OCI-LY3 (cell line): ENCODE measurements around the gene C17orf67.

ENCODE experiments used
- H2AFZ ChIP-seq: fragments of 200-600, 300-600 bp; shearing (Covaris generic); 2 replicates; pipeline ENCODE4 v1.6.0; 2014; ENCODE audit warnings: antibody characterized with exemption, low read depth, low read length
- H3K27ac ChIP-seq: fragments of 200-600, 300-600 bp; sonication (generic); 2 replicates; pipeline ENCODE4 v1.5.1; 2014; ENCODE audit warnings: mild to moderate bottlenecking, low read length, moderate library complexity, mixed read lengths
- H3K27me3 ChIP-seq: fragments of 200-600, 300-600 bp; sonication (generic); 2 replicates; pipeline ENCODE4 v1.6.1; 2014; ENCODE audit warnings: low read depth, low read length, mixed read lengths
- H3K36me3 ChIP-seq: fragments of 200-600, 300-600 bp; sonication (generic); replicated peaks from 2 replicates; pipeline ENCODE3; 2014; ENCODE audit warnings: low read depth, low read length, mixed read lengths
- H3K4me1 ChIP-seq: fragments of 300-600, 200-600 bp; sonication (generic); 2 replicates; pipeline ENCODE4 v1.6.1; 2014; ENCODE audit warnings: low read length, mixed read lengths
- H3K4me2 ChIP-seq: fragments of 200-600, 300-600 bp; sonication (generic); 2 replicates; pipeline ENCODE4 v1.6.1; 2014; ENCODE audit warnings: low read length, mixed read lengths
- H3K4me3 ChIP-seq: fragments of 300-600, 200-600 bp; sonication (generic); 2 replicates; pipeline ENCODE4 v1.5.1; 2014; ENCODE audit warnings: antibody characterized with exemption, mild to moderate bottlenecking, low read length, moderate library complexity
- H3K79me2 ChIP-seq: fragments of 300-600, 200-600 bp; shearing (Covaris generic); 2 replicates; pipeline ENCODE4 v1.6.1; 2014; ENCODE audit warnings: mild to moderate bottlenecking, low read length, mixed read lengths
- H3K9ac ChIP-seq: fragments of 300-600, 200-600 bp; shearing (Covaris generic); 2 replicates; pipeline ENCODE4 v1.6.0; 2014; ENCODE audit warnings: mild to moderate bottlenecking, low read length, moderate library complexity
- H3K9me3 ChIP-seq: fragments of 200-600, 300-600 bp; shearing (Covaris generic); 2 replicates; pipeline ENCODE4 v1.6.1; 2014; ENCODE audit warnings: low read length, mixed read lengths; ENCODE audit not compliant: insufficient read depth
- H4K20me1 ChIP-seq: fragments of 200-600, 300-600 bp; sonication (generic); 2 replicates; pipeline ENCODE4 v1.6.1; 2016; ENCODE audit warnings: low read length, mixed read lengths; ENCODE audit not compliant: insufficient read depth
- EZH2phosphoT487 ChIP-seq: fragments of 200-600 bp; shearing (Covaris generic); IDR thresholded peaks from 2 replicates; pipeline ENCODE4 v1.6.1; 2018; ENCODE audit warnings: antibody characterized with exemption, mixed run types, low read depth
- TF ChIP-seq, protein P1 (sequence below): fragments of 200-600, 300-600 bp; sonication (generic); IDR thresholded peaks from 2 replicates; pipeline ENCODE4 v1.5.1; 2014; ENCODE audit warnings: antibody characterized with exemption, low read length, low read depth

Gene C17orf67

DNA sequence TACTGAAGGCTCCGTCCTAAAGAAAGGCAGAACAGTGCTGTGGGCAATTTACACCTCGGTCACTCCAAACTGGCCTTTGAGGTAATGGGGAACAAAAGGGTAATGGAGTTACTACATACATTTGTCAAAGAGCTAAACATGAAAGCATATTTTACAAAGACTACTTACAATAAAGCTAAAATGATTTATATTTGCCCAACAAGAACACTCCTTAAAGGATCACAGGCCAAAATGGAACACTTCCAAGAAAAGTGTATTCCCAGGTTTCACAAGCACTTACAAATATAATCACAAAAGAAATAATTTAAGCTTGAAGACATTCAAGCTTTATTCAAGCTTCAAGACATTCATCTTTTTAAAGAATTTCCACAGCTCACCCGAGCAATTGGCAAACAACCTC lies 29.3 kb downstream of the C17orf67 start:
- H3K9me3 ChIP-seq: no peaks in the 10 kb centered on the region
- TF ChIP-seq, protein P1, sequence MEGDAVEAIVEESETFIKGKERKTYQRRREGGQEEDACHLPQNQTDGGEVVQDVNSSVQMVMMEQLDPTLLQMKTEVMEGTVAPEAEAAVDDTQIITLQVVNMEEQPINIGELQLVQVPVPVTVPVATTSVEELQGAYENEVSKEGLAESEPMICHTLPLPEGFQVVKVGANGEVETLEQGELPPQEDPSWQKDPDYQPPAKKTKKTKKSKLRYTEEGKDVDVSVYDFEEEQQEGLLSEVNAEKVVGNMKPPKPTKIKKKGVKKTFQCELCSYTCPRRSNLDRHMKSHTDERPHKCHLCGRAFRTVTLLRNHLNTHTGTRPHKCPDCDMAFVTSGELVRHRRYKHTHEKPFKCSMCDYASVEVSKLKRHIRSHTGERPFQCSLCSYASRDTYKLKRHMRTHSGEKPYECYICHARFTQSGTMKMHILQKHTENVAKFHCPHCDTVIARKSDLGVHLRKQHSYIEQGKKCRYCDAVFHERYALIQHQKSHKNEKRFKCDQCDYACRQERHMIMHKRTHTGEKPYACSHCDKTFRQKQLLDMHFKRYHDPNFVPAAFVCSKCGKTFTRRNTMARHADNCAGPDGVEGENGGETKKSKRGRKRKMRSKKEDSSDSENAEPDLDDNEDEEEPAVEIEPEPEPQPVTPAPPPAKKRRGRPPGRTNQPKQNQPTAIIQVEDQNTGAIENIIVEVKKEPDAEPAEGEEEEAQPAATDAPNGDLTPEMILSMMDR: no peak
- no peak for TF ChIP-seq EZH2phosphoT487
- H2AFZ ChIP-seq: no peak overlapping the region
- no peaks in the 10 kb centered on the region for H3K79me2 ChIP-seq
- no peaks in the 10 kb centered on the region for H3K36me3 ChIP-seq
- no peak overlapping the region for H3K4me3 ChIP-seq
- no peaks in the 10 kb centered on the region for H4K20me1 ChIP-seq
- no peaks in the 10 kb centered on the region for H3K27me3 ChIP-seq
- no peaks in the 10 kb centered on the region for H3K4me1 ChIP-seq
- H3K27ac ChIP-seq: no peak overlapping the region
- H3K9ac ChIP-seq: no peak overlapping the region
- H3K4me2 ChIP-seq: no peak overlapping the region

DNA sequence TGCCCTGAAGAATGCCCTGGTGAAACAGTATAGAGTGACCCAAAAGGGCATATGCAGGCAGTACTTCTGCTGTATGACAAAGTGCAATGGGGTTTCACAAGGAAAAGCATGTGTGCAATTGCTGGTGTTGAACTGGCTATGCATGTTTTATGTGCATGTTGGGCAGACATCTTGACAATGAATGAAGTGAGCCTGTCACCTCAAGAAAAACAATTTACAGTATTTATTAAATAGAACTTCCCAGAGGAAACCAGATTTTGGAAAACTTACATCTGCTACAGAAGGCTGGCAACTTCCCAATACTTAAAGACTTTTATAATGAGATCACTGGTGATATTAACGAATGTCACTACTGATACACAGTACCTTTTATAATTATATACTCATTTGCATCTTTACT lies 30.6 kb downstream of the C17orf67 start:
- no peaks in the 10 kb centered on the region for H3K4me1 ChIP-seq

DNA sequence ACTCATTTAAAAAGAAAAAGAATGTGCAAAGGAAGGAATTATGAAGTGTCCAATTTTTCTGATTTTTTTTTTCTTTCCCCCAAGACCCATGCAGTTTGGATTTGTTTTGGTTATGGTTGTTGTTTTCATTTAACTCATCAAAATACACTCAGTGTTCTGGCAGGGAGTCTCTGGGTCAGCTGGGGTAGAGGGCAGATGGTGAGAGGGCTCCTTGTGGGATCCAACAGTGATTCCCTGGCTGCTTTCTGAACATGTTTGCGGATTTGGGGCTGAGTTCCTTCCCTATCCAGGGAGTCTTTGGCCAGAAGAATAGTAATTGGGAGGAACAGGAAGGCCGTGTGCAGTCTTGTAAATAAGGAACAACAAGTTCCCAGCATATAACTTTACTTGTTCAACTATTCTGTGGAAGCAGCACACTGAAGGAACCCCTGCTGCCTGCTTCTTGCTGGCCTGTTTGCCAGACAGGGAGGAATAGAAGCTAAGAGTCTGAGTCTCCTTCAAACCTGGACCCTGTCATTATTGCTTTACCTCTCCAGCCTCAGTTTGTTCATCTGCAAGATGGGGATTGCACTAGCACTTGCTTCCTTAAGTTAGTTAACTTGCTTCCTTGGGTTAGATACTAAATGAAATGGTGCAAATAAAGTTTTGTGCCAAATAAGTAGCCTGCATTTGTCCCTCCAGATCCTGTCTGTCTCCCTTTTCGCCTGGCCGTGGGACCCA lies 32.1 kb downstream of the C17orf67 start:
- H3K9ac ChIP-seq: no peak overlapping the region
- H3K4me2 ChIP-seq: no peak overlapping the region
- no peaks in the 10 kb centered on the region for H3K27me3 ChIP-seq
- no peaks in the 10 kb centered on the region for H3K79me2 ChIP-seq
- H3K4me1 ChIP-seq: no peaks in the 10 kb centered on the region
- H3K27ac ChIP-seq: no peak overlapping the region
- H2AFZ ChIP-seq: no peak overlapping the region
- H4K20me1 ChIP-seq: no peaks in the 10 kb centered on the region
- no peaks in the 10 kb centered on the region for H3K9me3 ChIP-seq
- TF ChIP-seq, protein P1: no peak
- TF ChIP-seq EZH2phosphoT487: no peak
- no peak overlapping the region for H3K4me3 ChIP-seq
- H3K36me3 ChIP-seq: no peaks in the 10 kb centered on the region

More for the DNA sequence above, 30.6 kb downstream of the C17orf67 start:
- Histone ChIP-seq H3K9me3 (no peaks in the 10 kb centered on the region), H2AFZ (no peak overlapping the region), H3K9ac (no peak overlapping the region), H3K4me3 (no peak overlapping the region), H3K36me3 (no peaks in the 10 kb centered on the region), H3K27ac (no peak overlapping the region), H4K20me1 (no peaks in the 10 kb centered on the region), H3K79me2 (no peaks in the 10 kb centered on the region), H3K27me3 (no peaks in the 10 kb centered on the region), H3K4me2 (no peak overlapping the region)
- TF ChIP-seq EZH2phosphoT487: no peak
- TF ChIP-seq, protein P1: no peak

DNA sequence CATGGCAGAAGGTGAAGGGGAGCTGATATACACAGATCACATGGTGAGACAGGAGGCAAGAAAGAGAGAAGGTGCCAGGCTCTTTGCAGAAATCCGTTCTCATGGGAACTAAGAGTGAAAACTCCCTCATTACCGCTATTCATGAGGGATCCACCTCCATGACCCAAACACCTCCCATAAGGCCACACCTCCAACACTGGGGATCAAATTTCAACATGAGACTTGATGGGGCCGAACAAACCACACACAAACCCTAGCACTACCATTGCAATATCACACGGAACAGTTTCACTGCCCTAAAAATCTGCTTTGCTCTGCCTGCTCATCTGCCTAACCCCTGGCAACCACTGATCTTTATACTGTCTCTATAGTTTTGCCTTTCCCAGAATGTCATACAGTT lies 34.8 kb downstream of the C17orf67 start:
- H3K4me2 ChIP-seq: no peak overlapping the region
- H3K4me3 ChIP-seq: no peak overlapping the region
- no peaks in the 10 kb centered on the region for H3K4me1 ChIP-seq
- no peaks in the 10 kb centered on the region for H3K27me3 ChIP-seq
- H3K9ac ChIP-seq: no peak overlapping the region
- no peaks in the 10 kb centered on the region for H3K79me2 ChIP-seq
- no peak overlapping the region for H2AFZ ChIP-seq
- H4K20me1 ChIP-seq: no peaks in the 10 kb centered on the region
- H3K27ac ChIP-seq: no peak overlapping the region
- no peak for TF ChIP-seq EZH2phosphoT487
- TF ChIP-seq, protein P1: no peak
- no peaks in the 10 kb centered on the region for H3K36me3 ChIP-seq
- H3K9me3 ChIP-seq: no peaks in the 10 kb centered on the region
